HG03378 (cell line): ENCODE results near the gene TMEM229B.

ENCODE experiments used
- ATAC-seq: cut with Tn5 transposase; IDR thresholded peaks from one replicate; pipeline ENCODE4 v1.9.1; 2021; ENCODE audit warnings: mild to moderate bottlenecking, moderate library complexity; ENCODE audit not compliant: unreplicated experiment

TMEM229B gene

DNA sequence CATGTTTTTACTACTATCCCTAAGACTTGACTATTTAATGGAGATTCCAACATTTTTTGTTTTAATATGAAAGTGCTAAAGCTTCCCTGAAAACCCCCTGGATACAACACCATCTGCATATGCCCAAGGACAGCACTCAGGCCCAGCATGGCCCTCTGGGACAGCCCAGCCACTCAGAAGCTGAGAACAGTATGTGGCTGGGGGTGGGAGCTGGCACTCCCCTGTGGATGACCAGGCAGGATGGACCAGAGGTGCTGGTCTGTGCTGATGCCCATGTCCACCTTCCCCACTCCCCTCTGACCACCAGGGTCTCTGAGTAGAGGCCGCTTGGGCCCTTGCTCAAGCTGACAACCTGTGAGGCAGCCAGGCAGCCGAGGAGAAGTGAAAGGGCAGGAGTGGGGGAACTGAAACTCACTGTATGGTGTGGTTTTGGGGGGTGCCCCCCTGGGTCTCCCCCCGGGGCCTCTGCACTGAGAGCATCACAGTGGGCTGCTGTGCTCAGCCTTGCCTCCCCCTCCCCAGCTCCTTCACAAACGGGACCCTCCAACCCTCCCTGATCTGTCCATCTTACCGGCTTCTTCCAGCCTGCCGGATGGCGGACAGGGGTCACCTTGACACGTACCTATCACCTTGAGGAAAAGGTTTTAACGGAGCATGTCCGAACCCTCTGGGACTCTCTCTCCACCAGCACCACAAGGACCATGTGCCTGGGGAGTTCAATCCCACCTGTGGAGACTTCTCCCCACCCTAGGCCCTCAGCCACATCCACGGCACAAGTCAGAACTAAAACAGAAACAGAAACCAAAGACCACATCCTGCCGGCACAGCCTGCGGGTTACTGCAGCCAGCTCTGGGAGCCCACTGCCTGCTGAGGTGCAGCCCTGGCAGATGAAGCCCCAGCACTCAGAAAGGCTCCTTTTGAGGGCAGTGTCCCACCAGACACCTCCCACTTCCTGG is at the start of gene TMEM229B:
Gene TMEM229B (minus strand): TSS at position 785 of the 957 bp plus-strand sequence. CDS start 14,798 bp downstream, outside the sequence.
- ATAC-seq = peak; percentile 87

DNA sequence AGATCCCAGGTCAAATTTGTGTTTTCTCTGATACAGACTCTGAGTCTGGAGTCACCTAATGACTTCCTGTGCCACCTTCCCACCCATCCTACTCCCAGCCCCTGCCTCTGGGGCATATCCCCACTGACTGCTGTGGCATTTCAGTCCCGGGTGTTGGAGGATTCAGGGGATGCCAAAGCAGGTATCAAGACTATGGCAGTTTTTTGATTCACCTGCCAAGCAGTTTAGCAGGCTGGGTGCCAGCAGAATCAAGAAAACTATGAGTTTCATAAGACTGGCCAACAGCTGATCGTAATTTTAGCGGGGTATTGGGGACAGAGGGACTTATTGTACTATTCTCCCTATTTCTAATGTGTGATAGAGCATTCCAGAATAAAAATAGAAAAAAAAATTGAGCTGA is 49.2 kb upstream of the TMEM229B start:
- no peak for ATAC-seq

DNA sequence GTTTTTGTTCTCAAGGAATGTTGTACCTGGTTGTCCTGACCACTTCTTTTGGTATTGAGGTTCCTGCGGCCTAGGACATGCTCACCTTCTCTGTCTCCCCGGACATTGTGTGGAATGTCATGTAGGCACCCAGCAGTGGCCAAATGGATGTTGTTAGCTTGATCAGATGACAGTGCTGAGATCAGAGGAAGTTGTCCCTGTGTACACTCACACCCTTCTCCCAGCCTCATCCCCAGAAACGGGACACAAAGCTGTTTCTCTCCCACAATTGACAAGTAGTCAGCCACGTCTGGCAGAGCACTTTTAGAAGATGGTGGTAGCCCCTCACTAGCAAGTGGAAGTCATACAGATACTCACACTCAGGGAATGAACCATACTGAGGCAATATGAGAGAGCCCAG is 47.6 kb upstream of the TMEM229B start:
- no peak for ATAC-seq

DNA sequence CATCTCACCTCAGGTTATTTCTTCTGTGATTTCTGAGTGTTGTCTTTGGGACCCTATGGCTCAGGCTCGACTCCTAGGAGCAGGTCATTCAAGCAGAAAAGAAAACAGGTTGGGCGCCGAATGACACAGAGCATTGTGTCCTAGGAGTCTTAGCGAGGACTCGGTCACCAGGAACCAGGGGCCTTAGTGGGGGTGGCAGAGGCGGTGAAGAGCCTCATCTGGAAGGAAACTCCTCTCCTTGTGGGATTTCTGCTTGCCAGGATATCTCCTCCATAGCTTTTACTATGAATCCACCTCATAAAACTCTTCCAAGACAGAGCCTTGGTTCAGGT is 45.2 kb upstream of the TMEM229B start:
- no peak for ATAC-seq

DNA sequence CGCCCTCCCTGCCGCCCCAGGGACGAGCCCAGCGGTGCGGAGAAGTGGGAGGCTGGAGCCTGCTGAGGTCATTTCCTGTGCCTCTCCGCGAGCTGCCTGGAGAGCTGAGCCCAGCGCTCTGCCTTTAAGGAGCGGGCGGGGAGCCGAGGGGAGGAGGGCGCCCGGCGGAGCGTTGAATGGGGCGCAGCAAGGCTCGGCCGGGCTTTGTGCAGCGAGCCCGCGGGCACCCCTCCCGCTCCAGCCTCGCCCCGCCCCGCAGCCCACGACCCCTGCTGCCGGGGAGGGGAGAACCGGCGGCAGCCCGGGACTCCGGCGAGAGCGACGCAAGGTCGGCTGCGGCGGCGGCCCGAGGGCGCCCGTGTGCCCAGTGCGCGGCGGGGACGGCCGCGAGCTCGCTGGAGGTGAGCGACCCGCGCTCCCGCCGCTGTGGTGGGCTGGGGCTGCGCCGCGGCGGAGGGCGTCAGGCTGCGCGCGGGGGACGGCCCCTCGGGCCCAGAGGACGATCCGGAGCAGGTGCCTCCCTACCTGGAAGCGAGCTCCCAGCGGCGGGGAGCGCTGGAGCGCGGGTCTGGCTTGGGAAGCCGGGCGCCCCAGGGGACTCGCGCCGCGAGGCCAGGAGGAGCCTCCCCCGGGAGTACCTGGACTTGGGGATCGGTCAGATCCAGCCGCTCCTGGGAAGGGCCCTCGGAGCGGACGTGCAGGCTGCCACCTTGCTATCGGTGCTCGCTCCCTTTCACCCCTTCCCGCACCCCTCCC is 44.7 kb upstream of the TMEM229B start, which contains the start of gene PLEKHH1:
Gene PLEKHH1 (plus strand): TSS at position 293 of the 756 bp plus-strand sequence. CDS start 8,578 bp downstream, outside the sequence.
- ATAC-seq = no peak

DNA sequence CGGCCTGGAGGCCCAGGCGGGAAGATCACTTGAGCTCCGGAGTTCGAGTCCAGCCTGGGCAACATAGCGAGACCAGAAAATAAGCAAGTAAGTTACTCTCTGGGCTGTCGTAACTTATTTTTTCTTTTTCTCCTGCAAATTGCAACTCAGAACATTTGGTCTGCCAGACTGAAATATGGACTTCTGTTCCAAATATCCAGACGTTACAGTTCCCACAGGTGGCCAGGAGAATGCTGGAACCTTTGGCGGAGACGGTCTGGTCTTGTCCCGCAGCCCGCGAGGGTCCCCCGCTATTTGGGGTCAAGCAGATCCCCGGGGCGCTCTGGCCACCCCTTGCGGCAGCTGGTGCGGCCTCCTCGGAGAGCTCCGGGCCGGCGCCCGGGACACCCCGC is 44.1 kb upstream of the TMEM229B start:
- ATAC-seq = no peak

DNA sequence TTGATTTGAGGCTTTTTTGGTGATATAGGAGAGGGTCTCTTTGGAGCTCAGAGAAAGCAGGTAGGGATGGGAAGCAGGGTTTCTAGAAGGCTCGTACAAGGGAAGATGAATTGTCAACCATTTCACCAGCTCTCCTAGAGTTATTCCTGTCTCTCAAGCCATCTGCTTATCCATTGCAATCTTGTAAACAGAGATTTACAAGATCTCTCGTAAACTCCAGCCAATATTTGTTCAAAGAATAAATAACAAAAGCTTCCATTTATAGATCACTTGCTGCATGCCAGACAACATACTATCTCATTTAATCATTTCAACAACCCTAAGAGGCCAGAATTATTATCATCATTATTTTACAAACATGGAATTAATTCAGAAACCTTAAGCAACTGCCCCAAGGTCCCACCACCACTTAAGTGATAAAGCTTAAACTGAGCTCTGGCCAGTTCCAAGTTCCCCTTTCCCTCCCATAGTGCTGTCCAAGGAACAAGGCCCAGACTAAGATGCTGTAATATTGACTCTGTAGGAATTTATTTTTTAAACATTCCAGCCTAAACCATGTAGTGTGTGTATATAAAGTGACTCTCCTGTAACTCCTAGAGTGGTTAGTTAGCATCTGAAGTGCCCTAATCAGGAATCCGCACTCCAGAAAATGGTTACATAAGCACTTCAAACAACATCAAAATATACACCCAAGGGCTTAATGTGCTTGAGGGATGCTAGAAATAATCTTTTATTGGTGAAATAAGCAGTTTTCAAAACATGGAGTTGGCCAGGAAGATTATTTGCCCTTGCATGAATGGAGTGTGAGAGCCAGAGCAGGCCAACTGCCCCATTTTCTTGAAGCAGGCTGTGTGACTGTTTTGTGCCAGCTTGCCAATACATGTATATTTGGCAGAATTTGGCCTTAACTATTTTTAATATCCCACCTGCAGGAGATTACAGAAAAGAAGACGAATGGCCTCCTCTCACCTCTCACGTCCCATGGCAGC is 41.7 kb upstream of the TMEM229B start:
- ATAC-seq = no peak

DNA sequence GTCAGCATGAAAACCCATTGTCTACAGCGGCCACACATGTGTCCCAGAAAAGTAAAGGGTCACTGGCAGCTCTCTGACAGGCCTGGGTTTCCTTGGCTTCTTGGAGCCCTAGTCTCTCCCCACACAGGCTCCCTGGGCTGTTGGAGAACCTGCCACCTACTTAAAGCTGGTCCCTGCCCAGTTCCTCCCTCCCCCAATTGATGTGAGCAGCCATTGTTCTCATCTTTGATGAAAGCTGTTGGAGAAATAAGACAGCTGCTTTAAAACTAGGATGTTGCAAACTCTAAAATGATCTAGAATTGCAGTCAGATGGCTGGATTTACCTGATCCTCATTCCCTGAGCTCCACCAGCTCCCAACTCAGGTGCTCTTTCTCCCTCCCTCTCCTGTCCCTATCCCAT is 39.8 kb upstream of the TMEM229B start:
- ATAC-seq = no peak

DNA sequence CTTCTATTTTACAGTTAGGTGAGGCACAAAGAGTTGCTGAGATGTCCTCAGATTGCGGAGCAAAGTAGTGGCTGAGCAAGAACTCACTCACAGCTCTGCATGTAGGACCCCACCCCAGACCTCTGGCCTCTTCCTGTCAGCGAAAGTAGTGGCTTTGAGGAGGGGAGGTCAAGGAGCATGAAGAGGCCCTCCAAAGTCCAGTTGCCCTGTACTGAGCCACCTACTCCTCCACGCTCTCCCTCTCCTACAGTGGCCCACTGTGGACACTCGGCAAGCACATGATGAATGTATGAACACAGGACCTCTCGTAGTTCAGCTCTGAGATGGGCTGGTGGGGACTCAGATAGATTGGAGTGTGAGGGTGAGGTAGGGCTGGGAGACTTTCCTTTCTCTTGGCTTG is 39.2 kb upstream of the TMEM229B start:
- no peak for ATAC-seq

DNA sequence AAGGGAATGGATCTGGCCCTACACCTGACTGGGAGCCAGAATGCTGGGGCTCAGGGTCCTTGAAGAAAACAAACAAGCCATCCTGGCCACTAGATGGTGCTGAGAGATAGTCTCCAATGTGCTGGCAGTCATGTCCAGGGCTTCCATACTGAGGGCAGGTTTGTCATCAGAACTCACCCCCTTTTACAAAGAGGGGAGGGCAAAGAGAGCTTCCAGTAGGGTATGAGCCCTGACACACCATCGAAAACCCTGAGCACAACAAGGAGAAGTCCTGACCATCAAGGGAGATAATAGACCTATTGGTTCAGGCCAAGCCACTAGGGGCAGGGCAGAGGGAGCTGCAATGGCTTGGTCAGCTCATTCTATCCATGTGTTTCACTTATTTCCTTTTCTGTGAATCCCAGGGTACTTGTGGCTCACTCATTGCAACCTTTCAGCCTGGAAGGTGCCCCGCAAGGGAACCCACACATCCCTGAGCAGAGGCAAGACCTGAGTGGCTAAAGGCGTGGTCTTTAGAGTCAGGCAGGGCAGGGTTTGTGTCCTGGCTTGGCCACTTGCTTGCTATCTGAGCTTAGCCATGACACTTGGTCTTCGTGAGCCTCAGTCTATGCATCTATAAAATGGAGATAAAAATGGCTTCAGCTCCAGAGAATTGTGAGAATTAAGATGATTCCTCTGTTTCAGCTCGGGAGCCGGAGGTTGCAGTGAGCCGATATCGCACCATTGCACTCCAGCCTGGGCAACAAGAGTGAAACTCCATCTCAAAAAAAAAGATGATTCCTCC is 38.3 kb upstream of the TMEM229B start:
- ATAC-seq = no peak

DNA sequence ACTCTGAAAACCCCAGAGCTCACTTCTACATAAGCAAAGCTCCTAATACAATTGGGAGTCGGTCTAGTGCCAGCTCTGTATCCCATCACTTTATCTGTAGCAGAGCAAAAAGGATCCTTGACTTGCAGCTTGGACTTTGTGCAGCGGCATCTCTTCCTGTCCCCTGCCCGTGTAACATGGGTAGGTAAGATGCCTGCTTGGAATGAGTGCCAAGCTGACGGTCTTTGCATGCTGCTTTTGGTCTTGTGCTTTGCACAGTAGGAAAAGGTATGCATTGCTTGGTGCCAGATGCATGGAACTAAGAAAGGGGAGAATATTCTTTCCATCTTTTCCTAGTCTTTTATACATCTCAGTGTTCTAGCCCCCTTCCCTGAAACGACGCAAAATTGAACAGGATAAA is 37.7 kb upstream of the TMEM229B start:
- no peak for ATAC-seq

DNA sequence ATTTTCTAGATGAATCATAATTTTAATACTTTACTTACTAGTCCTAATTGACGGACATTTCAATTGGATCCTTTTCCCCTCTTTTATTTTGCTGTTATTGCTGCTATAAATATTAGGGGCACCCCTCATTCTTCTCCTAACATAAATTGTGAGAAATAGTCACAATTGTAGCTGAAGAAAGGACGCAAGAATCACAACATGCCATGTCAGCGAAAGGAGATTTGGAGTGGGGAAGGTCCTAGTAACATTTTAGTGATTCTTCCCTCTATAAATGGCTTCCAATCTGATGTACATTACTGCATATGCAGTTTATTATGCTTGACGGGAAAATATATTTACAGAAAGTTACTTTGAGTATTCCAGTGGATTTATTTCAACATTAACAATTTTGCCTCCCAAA is 36.9 kb upstream of the TMEM229B start:
- no peak for ATAC-seq

DNA sequence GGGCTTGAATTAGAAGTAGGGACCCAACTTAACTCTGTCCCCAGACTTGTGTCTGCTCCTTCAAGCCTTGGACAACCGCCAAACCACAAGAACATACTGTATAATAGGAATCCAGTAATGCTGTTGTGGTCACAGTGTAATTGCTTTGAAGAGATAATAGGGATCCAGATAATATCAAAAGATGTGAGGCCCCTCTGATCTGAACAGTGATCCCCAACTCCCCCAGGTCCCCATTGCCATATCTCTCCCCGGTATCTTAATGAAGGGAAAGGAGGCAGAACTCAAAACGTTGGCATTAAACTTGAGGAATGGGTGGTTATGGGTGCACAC is 36.1 kb upstream of the TMEM229B start:
- no peak for ATAC-seq

DNA sequence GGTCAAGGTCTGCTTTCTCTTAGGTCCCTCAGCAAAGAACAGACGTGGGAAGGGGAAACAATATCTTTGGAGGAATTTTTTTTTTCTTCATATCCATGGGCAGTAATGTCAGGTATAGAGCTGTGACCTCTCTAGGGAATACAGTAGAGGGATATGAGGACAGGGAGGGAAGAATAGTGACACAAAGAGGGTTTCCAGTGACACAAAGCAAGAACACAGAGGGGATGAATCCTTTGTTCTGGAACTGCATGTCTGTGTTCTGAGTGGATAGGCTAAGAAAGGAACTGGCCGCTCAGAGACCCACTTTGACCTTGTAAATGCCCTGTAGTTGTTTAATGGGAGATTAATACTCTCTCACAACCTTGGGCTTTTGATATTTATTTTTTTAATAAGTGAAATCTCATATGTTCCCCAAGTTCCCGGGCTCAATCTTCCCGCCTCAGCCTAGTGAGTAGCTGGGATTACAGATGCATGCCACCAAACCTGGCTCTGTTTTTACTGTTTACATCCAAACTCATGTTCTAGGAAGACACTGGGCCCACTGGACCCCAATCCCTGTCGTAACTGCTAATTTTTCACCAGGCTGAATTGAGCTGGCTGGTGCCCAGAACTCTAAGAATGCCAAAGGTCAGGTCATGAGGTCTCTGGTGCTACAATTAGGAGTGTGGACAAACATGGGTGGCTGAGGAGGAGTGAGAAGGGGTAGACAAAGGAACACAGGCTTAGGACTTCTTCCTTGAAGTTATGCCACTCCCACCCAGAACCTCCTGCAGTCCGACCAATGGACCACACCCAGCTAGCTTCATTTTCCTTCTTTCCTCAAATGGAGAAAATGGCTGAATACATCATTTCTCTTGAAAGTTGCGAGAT is 35.5 kb upstream of the TMEM229B start:
- ATAC-seq = no peak

DNA sequence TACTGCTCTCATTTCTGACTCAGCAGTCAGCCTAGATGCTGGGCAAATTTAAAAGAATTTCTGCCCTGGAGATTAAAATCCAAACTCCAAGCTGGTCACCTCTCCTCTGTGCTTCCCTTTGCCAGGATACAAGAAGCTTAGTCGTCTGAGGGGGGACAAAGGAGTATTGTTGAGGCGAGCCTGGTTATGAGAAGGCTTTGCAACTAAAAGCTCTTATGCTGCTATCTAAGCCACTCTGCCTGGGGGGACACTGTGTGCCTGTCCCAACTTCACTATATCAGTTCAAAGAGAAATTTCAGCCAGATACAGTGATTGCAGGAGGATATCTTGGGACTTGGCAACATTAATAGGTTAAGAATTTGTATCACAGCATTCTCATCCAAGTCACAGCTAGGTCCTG is 33.7 kb upstream of the TMEM229B start:
- ATAC-seq = no peak

DNA sequence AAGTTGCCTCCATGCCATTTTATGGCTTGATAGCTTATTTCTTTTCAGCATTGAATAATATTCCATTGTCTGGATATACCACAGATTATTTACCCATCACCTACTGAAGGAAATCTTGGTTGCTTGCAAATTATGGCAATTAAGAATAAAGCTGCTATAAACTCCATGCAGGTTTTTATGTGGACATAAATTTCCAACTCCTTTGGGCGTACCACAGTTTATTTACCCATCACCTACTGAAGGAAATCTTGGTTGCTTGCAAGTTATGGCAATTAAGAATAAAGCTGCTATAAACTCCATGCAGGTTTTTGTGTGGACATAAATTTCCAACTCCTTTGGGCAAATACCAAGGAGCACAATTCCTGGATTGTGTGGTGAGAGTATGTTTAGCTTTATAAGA is 32.0 kb upstream of the TMEM229B start:
- ATAC-seq = no peak

DNA sequence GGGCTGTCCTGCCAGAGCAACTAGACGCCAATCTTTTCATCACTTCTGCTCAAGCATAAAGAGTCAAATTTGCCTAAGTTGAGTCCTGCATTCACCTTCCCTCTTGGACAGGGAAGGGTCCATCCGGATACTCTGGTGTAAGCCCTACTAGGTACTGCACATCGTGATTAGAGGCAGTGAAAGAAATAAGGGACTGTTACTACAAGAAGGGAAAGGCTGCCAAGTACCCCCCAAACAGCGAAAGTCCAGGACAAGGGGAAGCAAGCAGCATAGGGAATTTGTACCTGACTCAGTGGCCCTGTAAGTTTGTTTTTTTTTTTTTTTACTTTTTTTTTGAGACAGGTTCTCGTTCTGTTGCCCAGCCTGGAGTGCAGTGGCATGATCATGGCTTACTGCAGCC is 30.9 kb upstream of the TMEM229B start:
- no peak for ATAC-seq

DNA sequence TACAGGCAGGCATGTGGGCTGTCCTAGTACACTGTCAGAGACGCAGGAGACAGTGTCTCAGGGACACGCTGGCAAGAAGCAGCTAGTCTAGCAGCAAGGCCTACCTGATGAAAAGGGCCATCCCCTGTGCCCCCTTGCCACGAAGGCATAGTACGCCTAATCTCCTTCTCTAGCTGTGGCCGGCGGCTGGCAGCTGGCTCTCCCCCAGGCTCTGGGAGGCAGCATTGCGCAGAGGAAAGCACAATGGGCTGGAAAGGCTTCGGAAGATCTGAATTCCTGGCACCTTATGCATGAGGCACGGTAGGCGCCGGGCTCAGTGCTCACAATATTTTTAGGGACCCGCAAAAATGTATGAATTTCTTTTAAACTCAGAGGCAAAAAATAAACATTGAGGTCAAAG is 28.6 kb upstream of the TMEM229B start:
- ATAC-seq = no peak

DNA sequence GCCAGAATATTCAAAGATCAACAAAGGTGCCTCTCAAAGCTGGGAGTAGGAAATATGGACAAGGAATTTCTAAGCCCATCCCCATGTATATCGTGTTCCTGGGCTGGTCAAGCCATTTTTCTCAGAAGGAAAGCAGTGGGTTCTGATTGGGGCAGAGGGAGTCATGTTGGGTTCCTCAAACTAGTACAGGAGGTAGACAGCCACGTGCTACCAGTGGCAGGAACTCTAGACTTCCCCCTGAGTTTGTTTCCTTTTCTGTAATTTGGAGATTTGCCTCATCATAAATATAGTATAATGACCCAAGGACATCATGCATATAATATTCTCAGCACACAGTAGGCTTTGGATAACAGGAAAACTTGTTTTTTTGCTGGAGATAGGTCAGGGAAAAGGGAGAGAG is 28.2 kb upstream of the TMEM229B start:
- ATAC-seq = no peak
